Activated CD8-positive, alpha-beta memory T cell treated with anti-CD3 and anti-CD28 coated beads, Interleukin-2, amount 50 U/mL, for 1 hour (primary cell): ENCODE results near the gene SPARC.

Source experiments
- DNase-seq: peaks from one replicate; pipeline ENCODE4 v3.0.0-alpha.2; 2020; ENCODE audit errors: extremely low read depth

SPARC gene

DNA sequence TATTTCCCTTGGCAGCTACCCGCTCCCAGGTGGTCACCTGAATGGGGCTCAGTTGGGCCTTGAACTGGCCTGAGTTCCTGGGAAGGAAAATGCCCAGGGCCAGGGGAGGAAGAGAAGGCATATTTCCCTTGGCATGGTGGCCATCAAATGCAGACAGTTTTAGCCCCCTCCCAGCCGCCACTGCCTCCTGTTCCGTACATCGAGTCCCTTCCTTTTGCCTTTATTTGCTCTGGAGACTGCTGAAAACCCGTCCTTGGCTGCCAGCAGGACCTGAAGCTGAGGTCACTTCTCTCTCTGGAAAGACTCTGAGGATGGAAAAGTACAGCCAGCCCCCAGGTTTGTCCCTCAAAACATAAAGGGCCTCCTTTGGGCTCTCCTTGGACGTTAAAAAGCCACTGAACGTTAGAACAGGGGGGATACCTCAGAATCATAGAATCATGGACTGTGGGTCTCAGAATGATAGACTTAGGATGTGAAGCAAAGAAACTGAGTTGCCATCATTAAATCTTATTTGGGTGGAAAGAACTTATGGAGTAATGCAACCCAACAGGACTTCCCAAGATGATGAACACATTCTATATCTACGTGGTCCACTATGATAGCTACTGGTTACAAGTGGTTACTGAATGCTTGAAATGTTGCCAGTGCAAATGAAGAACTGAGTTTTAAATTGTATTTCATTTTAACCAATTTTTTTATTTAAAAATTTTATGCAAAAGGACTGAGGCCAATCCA lies 7.1 kb downstream of the SPARC start:
- DNase-seq: no peak

DNA sequence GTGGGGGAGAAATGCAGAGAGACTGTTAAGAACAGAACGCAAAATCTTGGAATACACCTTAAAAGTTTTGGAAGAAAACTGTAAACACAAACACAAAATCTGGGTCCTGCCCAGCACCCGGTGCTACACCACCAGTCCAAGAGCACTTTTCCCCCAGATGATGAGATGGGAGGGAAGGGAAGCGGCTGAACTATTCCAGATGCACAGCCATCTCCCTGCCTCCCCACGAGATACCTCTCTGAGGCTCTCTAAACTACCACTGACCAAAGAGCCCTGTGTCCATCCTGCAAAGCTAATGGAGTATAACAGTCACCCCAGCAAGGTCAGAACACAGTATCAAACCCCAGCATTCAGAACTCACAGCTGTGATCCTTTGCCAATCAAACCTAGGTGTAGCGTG lies 8.0 kb downstream of the SPARC start:
- DNase-seq: no peak

DNA sequence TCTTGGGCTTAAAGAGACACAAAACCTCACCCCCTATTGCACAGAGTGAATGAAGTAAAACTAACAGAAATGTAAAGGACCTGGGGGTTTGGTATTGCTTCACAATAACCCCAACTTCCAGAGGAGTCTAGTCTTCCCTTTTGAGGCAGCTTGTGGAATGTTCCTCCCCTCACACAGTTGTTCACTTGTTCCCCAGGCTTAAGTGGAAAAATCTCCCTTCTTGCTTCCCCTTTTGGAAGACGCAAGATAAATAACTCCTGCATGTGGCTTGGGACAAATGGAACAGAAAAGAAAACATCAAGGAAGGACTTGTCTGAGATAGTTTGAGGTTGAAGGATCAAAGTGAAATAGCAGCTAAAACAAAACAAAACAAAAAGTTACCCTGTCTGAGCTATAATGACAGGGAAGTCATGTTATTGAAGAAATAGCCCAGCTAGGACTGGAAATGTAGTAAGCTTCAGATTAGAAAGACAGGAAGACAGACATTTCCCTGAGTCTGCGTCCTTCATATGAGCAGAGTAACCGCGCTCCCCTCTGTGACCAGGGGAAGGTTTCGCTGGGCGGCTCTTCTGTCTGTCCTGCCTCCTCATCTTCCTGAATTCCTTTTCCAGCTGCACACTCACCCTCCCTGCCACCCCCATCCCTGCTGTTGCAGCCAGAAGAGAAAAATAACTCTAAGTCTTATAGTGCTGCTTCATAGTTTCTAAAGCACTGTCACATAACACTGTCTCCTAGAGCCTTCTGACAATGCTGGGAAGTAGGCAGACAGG lies 8.8 kb downstream of the SPARC start:
- DNase-seq: no peak

DNA sequence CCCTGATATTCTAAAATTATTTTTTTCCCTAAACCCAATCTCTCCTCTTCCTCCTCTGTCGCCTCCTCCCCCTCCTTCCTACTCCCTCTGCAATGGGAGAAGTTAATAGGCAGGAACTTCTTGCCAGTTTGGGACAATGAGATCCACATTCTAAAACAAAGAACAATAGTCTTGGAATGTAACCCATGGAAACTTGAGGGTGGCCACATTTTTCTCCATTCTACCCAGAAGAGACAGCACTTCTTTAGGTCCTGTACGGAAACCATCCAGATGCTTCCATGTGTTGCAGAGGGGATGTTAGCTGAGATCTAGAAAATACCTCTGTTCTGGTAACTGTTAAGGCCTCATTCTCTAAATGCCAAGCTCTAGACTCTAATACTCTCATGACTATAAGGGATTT lies 10.0 kb downstream of the SPARC start:
- no peak for DNase-seq

DNA sequence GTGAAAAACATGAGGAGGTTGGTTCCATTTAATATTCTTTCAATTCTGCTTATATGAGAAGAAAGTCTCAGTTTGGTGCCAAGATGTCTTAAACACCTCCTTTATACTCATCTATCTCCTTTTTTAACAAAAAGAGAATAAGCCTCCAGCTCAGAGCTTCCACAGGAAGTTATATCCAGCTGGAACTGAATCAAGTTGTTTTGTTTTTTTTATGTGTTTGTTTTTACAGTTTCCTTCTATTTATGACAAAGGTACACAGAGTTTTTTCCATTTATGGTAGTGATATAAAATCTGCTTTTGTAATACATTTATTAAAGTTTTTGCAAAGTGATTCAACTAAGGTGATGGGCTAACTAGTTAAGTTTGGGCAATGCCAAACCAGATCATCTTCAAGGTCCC lies 10.4 kb downstream of the SPARC start:
- no peak for DNase-seq

DNA sequence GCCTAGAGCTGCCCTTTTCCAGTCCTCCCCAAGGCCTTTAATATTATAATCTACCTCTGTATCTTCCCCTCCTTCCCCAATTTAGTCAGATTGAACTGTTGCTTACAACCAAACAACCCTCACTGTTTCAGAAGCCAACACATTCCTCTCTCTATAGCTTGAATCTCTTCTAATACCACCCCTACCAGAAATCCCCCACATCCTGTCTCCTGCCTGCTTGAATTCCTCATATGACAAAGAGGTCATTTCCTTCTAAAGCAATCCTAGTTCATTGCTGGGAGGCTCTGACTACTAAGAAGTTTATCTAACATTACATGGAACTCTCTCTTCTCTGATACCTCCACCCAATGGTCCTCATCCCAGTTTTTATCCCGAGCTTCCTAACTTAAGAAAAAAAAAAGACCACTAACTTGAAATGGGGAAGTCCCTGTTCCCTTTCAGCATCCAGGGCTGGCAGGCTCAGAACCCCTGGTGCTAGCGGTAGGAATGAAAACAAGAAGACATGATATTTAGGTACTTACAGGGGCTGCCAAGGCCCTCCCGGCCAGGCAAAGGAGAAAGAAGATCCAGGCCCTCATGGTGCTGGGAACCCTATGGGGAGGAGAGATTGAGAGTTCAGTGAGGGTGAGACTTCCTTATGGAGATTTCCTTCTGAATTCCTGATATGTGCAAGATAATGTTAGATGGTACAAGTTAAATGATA lies 11.0 kb downstream of the SPARC start:
- DNase-seq: no peak

DNA sequence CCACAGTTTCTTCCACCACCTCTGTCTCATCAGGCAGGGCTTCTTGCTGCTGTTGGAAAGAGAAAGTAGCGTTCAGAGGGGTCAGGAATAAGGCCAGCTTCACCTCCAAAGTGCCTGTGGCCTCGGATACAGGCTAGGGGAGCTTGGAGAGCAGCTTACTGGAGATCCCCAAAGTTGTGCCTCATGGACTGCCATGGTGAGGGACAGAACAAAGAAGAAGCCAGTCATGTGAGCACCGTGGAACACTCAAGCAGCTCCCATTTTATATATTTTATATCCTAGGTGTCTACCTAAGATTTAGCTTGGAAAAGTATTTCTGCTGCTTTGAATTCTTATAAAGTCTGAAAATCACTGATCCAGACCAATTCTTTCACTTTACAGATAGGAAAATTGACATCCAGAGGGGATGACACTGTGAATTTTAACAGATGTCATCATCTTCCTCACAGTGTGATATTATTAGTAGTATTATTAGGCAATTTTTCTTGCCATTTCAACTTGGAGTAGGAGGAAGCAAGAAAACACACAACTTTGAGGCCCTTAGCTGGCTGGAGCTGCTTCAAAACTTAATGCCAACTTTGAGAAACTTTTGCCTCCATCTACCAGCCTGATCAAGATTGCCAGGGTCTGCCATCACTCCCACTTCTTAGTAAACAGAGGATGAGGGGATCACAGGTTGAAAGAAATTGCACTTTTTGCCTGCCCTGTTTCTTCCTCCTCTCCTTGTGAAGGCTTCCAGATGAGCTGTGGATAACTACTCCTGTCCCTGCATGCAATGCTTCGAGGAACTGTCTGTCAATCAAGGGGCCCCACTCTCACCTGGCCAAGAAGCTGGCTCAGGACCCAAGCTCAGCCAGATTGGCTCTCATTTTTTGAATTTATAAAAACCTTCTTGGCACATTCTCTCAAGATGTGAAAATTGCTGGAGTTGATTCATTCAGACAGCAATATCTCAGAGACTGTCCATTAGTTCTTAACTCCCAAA lies 11.8 kb downstream of the SPARC start:
- no peak for DNase-seq

DNA sequence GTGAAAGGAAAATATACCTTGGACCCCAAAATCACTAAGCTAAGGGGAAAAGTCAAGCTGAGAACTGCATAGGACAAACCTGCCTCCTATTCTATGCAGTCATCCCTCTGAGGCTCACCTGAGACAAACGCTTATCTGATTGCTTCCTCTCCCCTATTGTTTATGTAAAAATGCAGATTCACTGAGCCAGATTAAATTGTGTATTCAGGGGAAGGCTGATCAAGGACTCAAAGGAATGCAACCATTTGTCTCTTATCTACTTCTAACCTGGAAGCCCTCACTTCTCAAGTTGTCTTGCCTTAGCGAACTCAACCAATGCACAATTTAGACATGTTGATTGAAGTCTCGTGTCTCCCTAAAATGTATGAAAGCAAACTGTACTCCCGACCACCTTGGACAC lies 13.3 kb downstream of the SPARC start:
- DNase-seq: no peak

DNA sequence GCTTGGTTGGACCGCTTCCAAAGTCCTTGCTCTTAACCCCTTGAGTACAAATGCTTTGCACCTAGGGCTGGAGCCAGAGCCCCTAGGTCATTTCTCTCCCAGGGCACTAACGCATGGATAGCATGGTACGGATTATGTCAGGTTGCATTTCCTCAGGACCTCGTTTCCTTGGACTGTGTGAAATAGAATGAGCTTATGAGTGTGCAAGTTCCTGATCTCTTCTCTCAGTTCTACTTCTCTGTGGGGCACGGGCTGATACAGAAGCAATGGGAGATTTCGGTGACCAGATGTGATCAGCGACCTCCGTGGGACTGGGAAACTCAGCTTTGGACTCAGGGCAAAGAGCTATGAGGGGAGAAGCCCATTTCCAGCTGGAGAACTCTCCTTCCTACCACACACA lies 14.2 kb downstream of the SPARC start:
- DNase-seq: no peak

DNA sequence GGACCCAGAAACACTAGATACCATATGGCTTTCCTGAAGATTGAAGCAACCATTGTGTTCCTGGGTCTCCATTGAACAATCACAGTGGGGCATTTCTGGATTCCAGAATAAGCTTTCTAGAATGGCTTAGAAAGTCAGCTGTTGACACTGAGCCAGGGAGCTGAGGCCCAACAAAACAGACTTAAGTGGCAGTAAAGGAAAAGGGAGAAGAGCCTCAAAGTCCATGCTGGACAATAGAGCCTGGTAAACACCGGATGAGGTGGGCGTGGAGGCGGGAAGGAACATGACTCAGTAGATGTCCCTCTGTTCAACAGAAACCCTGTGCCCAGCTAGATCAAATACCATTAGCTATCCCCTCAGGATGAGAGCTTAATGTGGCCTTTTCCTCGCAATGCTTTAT lies 14.8 kb downstream of the SPARC start:
- DNase-seq: no peak

DNA sequence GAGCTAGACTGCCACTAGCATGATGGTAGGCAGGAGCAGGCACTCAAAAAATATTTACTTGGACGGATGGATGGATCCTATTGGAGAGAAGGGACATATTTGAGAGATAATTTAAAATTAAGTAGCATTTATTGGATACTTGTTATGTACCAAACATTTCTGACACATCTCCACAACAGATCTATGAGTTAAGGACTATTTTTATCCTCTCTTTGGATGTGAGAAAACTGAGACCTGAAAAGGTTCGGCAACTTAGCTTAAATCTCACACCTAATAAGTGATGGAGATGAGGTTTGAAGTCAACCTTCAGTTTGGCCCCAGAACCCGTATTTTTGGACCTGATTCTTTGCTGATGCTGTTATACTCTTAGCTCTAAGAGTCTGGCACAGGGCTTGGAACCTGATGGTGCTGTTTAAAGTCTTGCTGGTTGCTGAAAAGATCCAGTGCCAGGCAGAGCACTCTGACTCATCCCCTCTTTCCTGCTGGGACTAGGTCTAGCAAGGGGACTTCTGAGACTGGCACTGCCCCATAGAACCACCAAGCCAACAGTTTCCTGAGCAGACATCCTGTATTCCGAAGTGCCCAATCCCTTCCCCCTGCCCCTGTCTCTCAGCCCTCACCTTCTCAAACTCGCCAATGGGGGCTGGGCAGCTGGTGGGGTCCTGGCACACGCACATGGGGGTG lies 15.6 kb downstream of the SPARC start:
- DNase-seq: no peak

DNA sequence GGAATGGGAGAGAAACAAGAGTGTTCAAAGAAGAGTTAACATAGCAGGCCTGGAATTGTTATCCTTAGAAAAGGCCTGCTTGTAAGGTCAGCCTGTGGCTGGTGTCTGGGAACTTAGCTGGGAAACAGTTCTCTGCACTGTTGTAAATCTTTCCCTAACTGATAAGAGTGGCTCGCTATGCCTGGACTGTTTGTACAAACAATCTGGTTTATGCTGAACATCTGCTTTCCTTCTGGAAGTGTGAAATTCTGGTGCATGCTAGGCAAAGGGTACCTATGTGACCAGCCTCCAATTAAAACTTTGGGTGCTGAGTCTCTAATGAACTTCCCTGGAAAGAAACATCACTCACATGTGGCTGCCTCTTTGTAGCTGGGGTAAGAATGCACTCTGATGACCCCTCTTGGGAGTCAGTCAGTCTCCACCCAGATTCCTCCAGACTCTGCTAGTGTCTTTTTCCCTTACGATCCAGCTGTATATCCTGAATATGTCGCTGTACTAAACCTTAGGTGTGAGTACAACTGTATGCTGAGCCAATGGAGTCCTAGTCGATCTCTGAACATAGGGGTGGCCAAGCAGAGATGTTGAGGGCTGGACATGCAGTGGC lies 16.5 kb downstream of the SPARC start:
- DNase-seq: no peak

DNA sequence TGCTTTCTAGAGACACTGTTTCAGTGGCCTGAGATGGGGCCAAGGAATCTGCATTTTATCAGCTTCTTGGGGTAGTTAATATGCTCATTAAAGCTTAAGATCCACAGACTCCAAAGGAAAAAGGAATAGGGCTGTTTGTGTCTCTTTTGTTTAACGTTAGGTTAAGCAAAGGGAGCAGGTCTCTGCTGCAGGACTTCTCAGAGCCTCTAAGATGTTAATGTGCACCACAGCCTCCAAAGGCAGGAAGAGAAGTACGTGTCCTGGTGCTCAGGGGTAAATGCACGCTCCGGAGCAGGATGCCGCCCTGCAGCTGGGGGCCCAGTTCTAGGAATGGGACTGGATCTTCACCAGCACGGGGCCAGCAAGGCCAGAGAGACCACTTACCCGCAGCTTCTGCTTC lies 19.6 kb downstream of the SPARC start:
- no peak for DNase-seq

DNA sequence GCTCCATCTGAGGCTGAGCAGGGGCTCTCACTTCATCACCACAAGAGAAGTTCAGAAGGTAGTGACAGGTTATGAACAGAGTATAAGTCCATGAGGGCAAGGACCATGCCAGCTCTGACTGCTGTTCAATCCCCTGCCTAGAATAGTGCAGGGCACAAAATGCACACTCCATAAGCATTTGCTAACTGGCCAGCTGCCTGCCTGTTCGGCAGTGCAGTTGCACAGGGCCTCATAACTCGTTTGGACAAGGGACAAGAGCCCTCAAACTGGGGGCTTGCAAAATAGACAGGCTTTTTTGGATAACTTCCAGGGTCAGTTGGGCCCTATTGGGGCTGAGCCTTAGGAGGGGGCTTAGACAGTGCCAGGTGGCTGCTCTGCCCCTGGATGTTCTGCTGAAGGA lies 21.1 kb downstream of the SPARC start:
- DNase-seq: no peak

DNA sequence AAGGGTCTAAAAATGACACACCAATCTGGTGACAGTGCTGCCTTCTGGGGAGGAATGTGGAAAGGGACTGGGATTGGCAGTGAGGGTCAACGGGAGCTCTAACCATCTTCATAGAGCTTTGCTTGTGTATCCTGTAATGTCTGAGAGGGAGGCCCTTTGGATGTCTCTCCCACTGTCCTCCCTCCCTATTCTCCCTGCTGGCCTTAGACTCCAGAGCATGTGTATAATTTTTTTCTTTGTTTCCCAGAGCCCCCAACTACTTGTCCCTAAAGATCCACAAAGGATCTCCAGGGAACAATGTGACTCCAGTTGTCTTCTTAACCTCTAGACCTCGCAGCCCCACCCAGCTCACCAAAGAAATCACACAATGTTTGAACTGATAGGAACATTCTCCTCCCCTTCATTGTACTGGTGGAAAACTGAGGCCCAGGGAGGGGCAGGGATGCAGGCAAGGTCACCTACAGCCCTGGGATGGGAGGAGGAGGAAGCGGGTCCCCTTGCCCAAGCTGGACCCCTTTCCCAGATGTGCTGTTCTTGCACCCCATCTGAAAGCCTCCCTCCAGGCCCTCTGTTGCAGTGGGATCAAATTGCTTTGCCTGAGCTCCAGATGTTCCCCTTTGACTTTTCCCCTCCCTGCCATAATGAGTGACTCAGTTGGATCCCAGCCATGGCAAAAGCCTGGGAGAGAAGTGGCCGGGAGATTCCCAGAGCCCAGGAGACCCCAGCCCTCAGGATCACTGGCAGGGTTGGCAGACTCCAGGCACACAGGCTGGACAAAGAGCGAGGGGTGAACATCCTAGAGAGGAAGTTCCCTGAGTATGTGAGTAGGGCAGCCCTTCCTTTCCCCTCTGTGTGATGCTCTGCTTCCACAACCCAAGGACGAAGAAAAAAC lies 21.8 kb downstream of the SPARC start:
- no peak for DNase-seq

DNA sequence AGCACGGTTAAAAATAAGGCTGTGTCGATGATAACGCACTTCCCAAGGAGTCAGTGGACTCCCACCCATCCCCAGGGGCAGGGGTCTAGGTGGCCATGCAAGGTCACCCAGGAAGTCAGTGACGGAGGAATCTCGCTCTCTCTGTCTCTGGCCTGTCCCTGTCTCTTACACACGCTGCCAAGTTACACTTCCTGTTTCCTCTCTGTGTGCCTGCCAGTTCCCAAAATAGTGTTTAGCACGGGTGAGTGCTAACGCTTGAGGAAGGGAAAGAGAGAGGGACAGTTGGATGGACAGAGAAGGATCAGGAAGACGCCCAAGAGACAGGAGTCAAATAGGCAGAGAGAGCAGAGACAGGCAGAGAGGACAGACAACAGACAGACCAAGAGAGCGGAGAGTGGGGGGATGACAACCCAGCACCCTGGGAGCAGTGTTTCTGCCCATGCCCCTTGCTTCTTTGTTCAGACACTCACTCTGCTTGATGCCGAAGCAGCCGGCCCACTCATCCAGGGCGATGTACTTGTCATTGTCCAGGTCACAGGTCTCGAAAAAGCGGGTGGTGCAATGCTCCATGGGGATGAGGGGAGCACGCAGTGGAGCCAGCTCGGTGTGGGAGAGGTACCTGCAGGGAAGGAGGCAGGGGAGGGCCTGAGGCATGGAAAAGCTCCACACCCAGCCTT lies 23.0 kb downstream of the SPARC start:
- no peak for DNase-seq

DNA sequence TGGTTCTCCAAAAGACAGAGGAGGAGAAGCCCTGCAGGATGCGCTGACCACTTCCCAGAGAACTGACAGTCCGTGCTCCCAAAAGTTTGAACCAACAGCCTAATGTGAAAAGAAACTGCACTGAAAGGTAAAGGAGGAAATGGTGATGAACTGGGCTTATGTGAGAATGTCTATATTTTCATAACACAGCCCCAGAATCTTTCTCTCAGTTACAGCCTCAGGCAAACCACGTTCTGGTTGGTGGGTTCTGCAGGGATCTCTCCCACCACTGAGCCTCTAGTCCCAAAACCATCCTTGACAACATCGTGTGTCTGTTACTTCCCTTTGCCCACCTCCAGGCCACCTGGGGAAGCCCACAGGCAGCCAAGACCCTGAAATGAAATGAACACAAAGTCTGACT lies 23.9 kb downstream of the SPARC start:
- no peak for DNase-seq

DNA sequence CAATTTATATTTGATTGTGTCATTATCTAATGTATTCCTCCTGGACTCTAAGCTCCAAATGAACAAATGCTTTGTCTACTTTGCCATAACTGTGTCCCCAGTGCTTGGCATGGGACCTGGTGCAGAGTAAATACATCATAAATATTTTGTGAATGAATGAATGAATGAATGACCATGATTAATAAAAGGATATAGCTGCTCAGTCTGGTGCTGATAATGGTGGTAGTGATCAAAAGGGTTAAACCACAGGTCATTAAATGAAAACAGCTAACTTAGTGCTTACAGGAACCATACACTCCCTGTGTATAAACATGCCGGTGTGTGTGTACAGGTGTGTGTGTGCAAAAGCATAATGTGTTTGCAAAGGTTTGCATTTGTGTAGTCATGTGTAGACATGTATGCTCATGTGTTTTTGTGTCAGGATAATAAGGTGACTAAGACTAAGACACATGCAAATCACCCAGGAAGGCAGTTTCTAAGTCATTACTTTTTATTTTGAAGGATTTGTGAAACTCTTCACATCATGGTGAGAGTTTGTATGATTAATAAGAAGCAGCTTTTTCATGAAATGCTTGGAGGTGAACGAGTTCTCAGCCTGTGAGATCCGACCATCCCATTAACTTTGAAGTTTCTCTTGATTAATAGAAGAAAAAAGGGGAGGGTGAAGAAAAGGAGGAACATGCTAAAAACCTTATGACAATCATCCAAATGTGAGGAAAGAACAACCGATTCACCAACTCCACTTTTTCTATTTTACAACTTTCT lies 24.6 kb downstream of the SPARC start:
- no peak for DNase-seq
